22Rv1 (cell line): ENCODE data around the gene EEF2.

Experiments
- H3K27ac ChIP-seq: fragments of 450-650 bp; 2 replicates; pipeline ENCODE4 v1.5.1; 2017
- ZFX ChIP-seq: fragments of 450-650 bp; IDR thresholded peaks from 2 replicates; pipeline ENCODE4 v1.6.1; 2017; ENCODE audit warnings: antibody characterized with exemption, borderline replicate concordance
- TF ChIP-seq, protein P1 (sequence below): fragments of 450-650 bp; IDR thresholded peaks from 2 replicates; pipeline ENCODE4 v1.5.1; 2017; ENCODE audit warnings: mild to moderate bottlenecking

Gene EEF2

DNA sequence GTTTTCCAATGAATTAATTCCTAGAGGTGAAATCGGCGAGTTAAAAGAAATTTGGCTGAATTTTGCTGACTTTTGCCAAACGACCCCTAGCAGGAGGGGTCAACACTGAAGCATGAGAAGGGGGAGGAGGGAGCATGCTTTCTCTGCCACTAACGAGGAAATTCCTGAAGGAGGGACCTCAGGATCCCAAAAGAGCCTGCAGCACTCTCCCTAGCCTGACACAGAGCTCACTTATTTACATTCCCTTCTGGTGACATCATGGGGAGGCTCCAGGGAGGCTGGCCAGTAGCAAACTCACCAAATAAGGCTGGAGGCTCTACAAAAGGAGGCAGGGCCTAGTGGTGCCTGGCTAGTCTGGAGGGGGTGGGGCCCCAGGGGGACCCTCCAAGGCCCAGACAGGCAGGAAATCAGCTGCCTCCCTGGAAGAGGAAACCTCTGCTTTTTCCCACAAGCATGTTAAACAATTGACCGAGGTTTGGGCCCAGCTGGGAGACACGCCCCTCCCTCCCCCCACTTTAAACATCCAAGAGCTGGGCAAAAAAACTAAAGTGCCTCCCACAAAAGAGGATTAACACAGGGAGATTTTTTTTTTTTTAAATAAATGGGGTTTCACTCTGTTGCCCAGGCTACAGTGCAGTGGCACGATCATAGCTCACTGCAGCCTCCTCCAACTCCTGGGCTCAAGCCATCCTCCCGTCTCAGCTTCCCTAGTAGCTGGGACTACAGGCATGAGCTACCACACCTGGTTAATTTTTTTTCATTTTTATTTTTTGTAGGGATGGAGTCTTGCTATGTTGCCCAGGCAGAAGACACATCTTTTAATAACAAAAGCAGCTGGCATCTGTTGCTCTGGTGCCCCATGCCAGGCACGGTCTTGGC, 16.5 kb downstream of the EEF2 start:
- peak overlapping the region; percentile 80 for H3K27ac ChIP-seq
- TF ChIP-seq ZFX = no peak
- TF ChIP-seq, protein P1, sequence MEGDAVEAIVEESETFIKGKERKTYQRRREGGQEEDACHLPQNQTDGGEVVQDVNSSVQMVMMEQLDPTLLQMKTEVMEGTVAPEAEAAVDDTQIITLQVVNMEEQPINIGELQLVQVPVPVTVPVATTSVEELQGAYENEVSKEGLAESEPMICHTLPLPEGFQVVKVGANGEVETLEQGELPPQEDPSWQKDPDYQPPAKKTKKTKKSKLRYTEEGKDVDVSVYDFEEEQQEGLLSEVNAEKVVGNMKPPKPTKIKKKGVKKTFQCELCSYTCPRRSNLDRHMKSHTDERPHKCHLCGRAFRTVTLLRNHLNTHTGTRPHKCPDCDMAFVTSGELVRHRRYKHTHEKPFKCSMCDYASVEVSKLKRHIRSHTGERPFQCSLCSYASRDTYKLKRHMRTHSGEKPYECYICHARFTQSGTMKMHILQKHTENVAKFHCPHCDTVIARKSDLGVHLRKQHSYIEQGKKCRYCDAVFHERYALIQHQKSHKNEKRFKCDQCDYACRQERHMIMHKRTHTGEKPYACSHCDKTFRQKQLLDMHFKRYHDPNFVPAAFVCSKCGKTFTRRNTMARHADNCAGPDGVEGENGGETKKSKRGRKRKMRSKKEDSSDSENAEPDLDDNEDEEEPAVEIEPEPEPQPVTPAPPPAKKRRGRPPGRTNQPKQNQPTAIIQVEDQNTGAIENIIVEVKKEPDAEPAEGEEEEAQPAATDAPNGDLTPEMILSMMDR = no peak

DNA sequence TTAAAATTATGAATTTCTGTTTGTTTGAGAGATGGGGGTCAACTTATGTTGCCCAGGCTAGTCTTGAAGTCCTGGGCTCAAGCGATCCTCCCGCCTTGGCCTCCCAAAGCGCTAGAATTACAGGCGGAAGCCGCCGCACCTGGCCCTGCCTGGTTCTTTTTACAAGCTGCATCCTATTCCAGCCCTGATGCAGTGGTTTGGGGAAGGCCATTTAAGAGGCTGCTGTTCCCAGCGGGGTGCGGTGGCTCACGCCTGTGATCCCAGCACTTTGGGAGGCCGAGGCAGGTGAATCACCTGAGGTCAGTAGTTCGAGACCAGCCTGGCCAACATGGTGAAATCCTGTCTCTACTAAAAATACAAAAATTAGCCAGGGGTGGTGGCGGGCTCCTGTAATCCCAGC, 17.3 kb downstream of the EEF2 start:
- H3K27ac ChIP-seq = peak overlapping the region; percentile 80

DNA sequence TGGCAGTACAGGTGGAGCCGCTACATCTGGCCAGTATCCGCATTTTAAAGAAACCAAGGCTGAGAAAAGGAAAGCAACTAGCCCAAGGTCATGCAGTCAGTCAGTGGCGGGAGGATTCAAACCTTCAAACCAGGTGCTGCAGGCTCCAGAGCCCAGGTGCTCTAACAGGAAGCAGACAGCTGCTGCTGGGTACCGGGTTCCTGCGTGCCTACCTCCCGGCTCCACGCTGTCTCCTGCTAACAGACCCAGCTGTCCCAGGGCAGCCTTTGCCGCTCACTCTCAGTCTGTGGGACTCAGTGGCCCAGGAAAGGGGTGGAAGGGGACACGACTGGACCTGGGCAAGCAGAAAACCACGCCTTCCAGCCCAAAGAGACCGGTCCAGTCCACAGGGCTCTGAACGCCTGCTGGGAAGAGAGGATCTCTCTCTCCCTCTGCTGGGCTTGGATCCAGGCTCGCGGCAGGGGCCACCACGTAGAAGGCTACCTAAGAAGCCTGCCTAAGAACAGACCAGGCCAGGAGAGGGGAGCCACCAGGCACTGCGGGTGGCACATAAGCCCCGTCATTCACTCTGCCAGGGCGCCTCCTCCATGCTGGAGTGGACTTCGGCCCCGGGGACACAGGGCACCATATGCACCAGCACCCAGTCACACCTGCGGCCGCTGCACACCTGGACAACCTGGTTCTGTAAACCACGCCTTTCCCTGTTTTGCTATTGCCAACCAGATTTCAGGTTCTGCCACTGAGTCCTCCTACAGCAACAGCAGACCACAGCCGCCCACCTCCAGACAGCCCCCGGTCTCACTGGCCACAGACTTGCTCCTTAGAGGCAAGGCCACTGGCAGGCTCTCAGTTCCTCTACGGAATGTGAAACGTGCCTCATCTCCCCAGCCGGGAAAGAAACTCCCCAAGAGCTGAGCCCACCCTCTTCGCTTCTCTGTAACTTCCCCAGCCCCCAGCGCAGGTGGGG, 18.9 kb downstream of the EEF2 start:
- TF ChIP-seq ZFX = no peak
- TF ChIP-seq, protein P1 = no peak
- no peak overlapping the region; the same call in 1 of the 2 replicates for H3K27ac ChIP-seq

DNA sequence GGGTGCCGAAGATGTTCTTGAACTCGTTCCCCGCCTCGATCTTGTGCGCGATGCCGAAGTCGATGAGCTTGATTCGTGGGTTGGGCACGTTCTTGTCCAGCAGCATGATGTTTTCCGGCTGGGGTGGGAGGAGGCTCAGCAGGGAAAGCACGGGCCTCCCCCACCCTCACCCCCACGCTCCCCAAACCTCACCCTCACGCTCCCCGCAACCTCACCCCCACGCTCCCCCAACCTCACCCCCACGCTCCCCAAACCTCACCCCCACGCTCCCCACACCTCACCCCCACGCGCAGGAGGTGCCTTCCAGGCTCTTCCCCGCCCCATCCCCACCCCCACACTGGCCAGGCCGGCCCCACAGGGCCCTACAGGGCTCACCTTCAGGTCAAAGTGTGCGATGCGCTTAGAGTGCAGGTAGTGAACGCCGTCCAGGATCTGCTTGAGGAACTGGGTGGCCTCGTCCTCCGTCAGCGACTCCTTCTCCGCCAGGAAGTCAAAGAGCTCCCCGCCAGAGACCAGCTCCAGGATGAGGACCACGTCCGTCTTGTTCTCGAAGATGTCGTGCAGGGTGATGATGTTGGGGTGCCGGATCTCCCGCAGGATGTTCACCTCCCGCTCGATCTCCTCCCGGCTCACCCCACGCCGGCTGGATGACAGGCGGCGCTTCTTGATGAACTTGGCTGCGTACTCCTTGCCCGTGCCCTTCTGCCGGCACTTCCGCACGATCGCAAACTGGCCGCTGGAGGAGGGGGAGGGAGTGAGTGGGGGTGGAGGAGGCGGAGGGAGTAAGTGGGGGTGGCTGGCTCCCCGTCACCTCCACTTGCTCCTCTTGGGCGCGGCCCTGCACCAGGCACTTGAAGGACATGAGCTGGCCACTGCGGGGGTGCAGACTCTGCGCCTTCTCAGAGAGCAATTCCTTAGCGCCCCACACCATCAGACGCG, 20.7 kb downstream of the EEF2 start:
- TF ChIP-seq ZFX = no peak
- TF ChIP-seq, protein P1 = no peak
- no peak overlapping the region for H3K27ac ChIP-seq

DNA sequence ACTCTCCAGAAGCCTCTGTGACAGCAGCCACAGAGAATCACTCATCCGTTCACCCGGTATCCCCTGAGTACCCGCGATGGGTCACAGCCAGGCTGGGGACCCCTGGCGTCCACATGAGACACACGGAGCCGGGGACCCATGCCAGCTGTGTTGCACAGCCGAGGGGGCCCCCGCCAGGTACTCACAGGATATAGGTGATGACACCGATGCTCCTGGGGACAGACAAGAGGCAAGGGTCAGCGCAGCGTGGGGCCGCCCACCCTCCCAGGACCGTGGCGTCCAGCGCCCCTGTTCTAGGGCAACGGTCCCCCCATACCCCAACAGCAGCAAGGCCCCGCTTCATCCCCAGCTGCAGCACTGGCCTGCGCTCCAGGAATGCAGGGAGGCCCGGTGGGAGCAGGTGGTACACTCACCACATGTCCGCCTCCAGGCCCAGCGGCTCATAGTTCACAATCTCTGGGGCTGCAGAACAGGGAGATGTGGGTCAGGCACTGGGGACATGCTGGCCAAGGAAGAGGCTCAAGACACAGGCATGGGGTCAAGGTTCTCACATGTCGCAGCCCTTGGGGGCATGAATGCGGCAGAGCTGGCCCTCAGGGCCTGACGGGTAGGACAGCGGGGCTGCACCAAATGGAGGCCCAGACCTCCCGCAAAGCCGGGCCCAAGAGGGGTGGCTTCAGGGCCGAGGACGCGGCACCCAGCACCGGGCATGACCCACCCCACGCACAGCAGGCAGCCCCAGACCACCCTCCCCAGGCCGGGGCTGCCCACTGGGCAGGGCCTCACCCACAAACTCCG, 21.6 kb downstream of the EEF2 start:
- TF ChIP-seq, protein P1 = no peak
- no peak for TF ChIP-seq ZFX
- H3K27ac ChIP-seq = no peak overlapping the region

DNA sequence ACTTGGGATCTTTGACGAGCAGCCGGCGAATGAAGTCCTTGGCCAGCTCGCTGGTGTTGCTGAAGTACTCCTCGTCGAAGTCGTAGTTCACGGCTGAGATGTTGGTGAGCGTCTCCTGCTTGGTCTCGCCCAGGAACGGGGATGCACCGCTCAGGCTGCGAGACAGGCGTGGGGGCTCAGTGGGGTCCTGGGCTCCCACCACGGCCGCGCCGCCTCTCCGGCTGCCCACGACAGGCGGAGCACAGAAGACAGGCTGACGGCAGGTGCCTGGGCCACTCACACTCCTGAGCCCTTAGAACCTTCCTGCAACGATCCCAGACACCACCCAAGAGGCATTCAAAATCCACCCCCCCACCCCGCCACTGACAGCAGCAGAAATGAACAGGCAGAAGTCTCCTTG, 24.3 kb downstream of the EEF2 start:
- H3K27ac ChIP-seq = no peak overlapping the region
- TF ChIP-seq, protein P1 = no peak
- TF ChIP-seq ZFX = no peak
